HEK293T (cell line): ENCODE data around the gene MINDY1.
A peak's percentile ranks its signal among the peaks of the same experiment; 100 is the strongest.

Experiments used
- CTCF ChIA-PET: fragments of 350-600 bp; formaldehyde crosslinking; extraction: SDS; loops from one replicate; lab custom pipeline; 2021; ENCODE audit warnings: antibody characterized with exemption, inconsistent platforms; lab: Yijun Ruan, JAX
- POLR2A ChIA-PET: fragments of 350-600 bp; formaldehyde crosslinking; extraction: SDS; loops from one replicate; lab custom pipeline; 2020; ENCODE audit warnings: antibody characterized with exemption, inconsistent platforms; lab: Yijun Ruan, JAX
- DNase-seq: peaks from one replicate; pipeline ENCODE4 v3.0.0; 2012; ENCODE audit warnings: mixed read lengths; ENCODE audit errors: extremely low spot score
- ARNT ChIP-seq: fragments of 450-650 bp; IDR thresholded peaks from 2 replicates; pipeline ENCODE4 v1.6.1; 2017; ENCODE audit warnings: mild to moderate bottlenecking
- BHLHE40 ChIP-seq: fragments of 450-650 bp; IDR thresholded peaks from 2 replicates; pipeline ENCODE4 v1.6.1; 2016; ENCODE audit warnings: mild to moderate bottlenecking, moderate library complexity, borderline replicate concordance
- CTBP1 ChIP-seq: fragments of 450-650 bp; IDR thresholded peaks from 2 replicates; pipeline ENCODE4 v1.6.1; 2016; ENCODE audit warnings: borderline replicate concordance
- ELF4 ChIP-seq: fragments of 450-650 bp; IDR thresholded peaks from 2 replicates; pipeline ENCODE4 v1.6.1; 2017; ENCODE audit warnings: antibody characterized with exemption
- FOXA1 ChIP-seq: fragments of 450-650 bp; IDR thresholded peaks from 2 replicates; pipeline ENCODE4 v1.6.1; 2016; ENCODE audit warnings: mild to moderate bottlenecking
- FOXK2 ChIP-seq: fragments of 450-650 bp; IDR thresholded peaks from 2 replicates; pipeline ENCODE4 v1.6.1; 2016; ENCODE audit warnings: mild to moderate bottlenecking
- FOXM1 ChIP-seq: fragments of 450-650 bp; IDR thresholded peaks from 2 replicates; pipeline ENCODE4 v1.6.1; 2017; ENCODE audit warnings: mild to moderate bottlenecking, borderline replicate concordance
- HDGF ChIP-seq: fragments of 450-650 bp; IDR thresholded peaks from 2 replicates; pipeline ENCODE4 v1.6.1; 2017; ENCODE audit warnings: antibody characterized with exemption, borderline replicate concordance
- L3MBTL2 ChIP-seq: fragments of 450-650 bp; conservative IDR thresholded peaks from 2 replicates; pipeline ENCODE4 v1.6.1; 2016; ENCODE audit warnings: mild to moderate bottlenecking
- LEF1 ChIP-seq: fragments of 450-650 bp; IDR thresholded peaks from 2 replicates; pipeline ENCODE4 v1.6.1; 2017; ENCODE audit warnings: mild to moderate bottlenecking, borderline replicate concordance
- NFRKB ChIP-seq: fragments of 450-650 bp; IDR thresholded peaks from 2 replicates; pipeline ENCODE4 v1.6.1; 2016; ENCODE audit warnings: mild to moderate bottlenecking, moderate library complexity
- PKNOX1 ChIP-seq: fragments of 450-650 bp; IDR thresholded peaks from 2 replicates; pipeline ENCODE4 v1.6.1; 2016
- SP1 ChIP-seq: fragments of 450-650 bp; IDR thresholded peaks from 2 replicates; pipeline ENCODE4 v1.6.1; 2017
- SUZ12 ChIP-seq: fragments of 450-650 bp; IDR thresholded peaks from 2 replicates; pipeline ENCODE4 v1.6.1; 2016; ENCODE audit warnings: mild to moderate bottlenecking
- TARDBP ChIP-seq: fragments of 450-650 bp; IDR thresholded peaks from 2 replicates; pipeline ENCODE4 v1.6.1; 2016
- ZNF384 ChIP-seq: fragments of 450-650 bp; IDR thresholded peaks from 2 replicates; pipeline ENCODE4 v1.6.1; 2016

Gene MINDY1

GRCh38 chr1:150995896-150996295 lies 10.8 kb downstream of the MINDY1 start:
- ChIA-PET CTCF (interaction anchor here (0.6 to 4.7 kb wide), 16 partner anchors 10 to 740 kb away, joined by 3 to 70 read pairs (median 4); partner anchors contain the start of genes ANXA9, FALEC, MINDY1 and TARS2), POLR2A (interaction anchor here (2.0 kb wide), 1 partner anchor 10 kb away, joined by 7 read pairs; the partner anchor contains the start of gene MINDY1)
- DNase-seq: no peak
- no peak for TF ChIP-seq FOXK2
- TF ChIP-seq HDGF: no peak
- TF ChIP-seq L3MBTL2: 0 out of 2 replicates have a peak, but pooled peaks have one; percentile 22
- no peak for TF ChIP-seq PKNOX1

DNA sequence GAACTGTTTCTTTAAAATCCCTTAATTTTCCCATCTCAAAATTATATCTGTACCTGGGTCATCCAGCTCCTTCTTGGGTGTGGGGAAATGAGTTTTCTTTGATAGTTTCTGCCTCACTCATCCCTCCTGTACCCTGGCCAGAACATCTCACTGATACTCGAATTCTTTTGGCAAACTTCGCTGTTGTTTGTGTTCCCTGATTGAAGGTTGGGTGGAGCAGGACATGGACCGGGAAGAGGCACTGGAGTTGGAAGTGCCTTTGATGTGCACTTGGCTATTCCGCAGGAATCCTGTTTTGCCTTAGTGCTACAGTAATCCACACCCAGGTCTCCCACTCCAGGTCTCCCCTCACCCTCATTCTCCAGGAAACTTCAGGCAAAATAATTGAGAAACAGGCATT lies 11.2 kb downstream of the MINDY1 start:
- DNase-seq: no peak
- POLR2A ChIA-PET: interaction anchor here (2.0 kb wide), 1 partner anchor 11 kb away, joined by 7 read pairs; the partner anchor contains the start of gene MINDY1
- TF ChIP-seq ELF4 (no peak), NFRKB (no peak), CTBP1 (no peak), ARNT (no peak), FOXK2 (no peak), L3MBTL2 (no peak), PKNOX1 (no peak), FOXM1 (no peak), TARDBP (no peak), SUZ12 (no peak), FOXA1 (no peak), LEF1 (no peak), SP1 (no peak), HDGF (no peak), BHLHE40 (no peak), ZNF384 (no peak)
- CTCF ChIA-PET: interaction anchor here (0.6 to 4.7 kb wide), 11 partner anchors 10 to 739 kb away, joined by 3 to 70 read pairs (median 4); partner anchors contain the start of genes ANXA9, FALEC, MINDY1 and TARS2

DNA sequence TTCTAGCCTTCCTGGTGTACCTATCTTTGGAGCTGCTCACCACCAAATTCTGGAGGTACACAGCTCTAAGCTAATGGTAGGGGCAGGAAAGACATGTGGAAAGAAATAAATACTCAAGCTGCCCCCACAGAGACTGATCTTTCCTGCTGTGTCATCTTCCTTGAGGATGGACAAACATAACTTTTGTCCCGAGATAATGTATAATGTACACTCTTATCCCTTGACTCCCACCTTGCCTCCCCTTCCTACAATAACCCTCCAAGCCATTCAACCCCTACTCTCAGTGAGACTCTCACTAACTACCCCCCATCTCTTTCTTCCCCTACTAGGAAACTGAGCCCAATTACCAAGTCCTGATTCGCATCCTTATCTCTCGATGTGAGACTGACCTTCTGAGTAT lies 12.5 kb downstream of the MINDY1 start:
- POLR2A ChIA-PET: interaction anchor here (1.4 kb wide), 1 partner anchor 12 kb away, joined by 6 read pairs; the partner anchor contains the start of gene MINDY1
- no peak for DNase-seq
- CTCF ChIA-PET: interaction anchor here (0.6 to 4.7 kb wide), 4 partner anchors 10 to 507 kb away, joined by 4 to 70 read pairs (median 34); partner anchors contain the start of genes ANXA9, MINDY1 and TARS2
- TF ChIP-seq FOXK2 (no peak), FOXA1 (no peak), SUZ12 (no peak), ELF4 (no peak), CTBP1 (no peak), BHLHE40 (no peak), L3MBTL2 (no peak), TARDBP (no peak), FOXM1 (no peak), ARNT (no peak), PKNOX1 (no peak), SP1 (no peak), NFRKB (no peak), ZNF384 (no peak), LEF1 (no peak), HDGF (no peak)

DNA sequence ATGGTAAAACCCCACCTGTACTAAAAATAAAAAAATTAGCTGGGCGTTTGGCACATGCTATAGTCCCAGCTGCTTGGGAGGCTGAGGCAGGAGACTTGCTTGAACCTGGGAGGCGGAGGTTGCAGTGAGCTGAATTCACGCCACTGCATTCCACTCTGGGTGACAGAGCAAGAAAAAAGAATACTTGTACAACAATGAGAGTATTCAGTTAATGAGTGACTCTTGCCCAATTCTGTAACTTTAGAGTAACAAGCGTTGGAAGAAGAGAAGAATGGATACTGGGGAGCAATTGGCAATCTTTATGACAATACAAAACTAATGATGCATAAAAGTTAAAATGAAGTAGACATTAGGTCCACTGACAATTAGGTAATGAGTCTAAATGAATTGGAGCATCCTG lies 14.1 kb downstream of the MINDY1 start:
- TF ChIP-seq FOXM1: no peak
- TF ChIP-seq HDGF: no peak
- no peak for TF ChIP-seq ZNF384
- no peak for TF ChIP-seq ELF4
- TF ChIP-seq PKNOX1: no peak
- ChIA-PET POLR2A (no interaction called here), CTCF (interaction anchor here (0.5 kb wide), 1 partner anchor 177 kb away, joined by 4 read pairs; no protein-coding TSS in a partner anchor)

DNA sequence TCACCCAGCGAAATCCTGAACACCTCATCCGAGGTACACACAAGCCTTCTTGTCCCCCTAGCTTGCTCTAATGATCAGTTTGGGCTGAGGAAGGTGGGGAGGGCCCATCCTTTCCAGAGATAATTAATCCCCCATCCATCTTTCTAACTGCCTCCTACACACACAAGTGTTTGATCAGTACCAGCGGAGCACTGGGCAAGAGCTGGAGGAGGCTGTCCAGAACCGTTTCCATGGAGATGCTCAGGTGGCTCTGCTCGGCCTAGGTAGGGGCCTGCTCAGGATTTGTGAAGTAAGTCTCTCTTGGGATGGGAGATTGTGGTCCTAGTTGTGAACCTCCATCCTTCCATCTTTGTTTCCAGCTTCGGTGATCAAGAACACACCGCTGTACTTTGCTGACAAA lies 18.8 kb downstream of the MINDY1 start:
- POLR2A ChIA-PET: interaction anchor here (1.5 kb wide), 1 partner anchor 18 kb away, joined by 5 read pairs; the partner anchor contains the start of gene MINDY1
- DNase-seq: no peak
- CTCF ChIA-PET: interaction anchor here (0.6 to 10.3 kb wide), 2 partner anchors 9 to 367 kb away, joined by 4 to 70 read pairs; no protein-coding TSS in a partner anchor
- no peak for TF ChIP-seq TARDBP
- TF ChIP-seq SP1: no peak

More for the DNA sequence above, 14.1 kb downstream of the MINDY1 start:
- no peak for DNase-seq
